Breast epithelium (tissue), 3 donors: Measurements from ENCODE around the gene SHLD1.

Experiments used
- POLR2A ChIP-seq: fragments of 450-650 bp; IDR thresholded peaks from one replicate; pipeline ENCODE4 v1.6.1; 2016; ENCODE audit warnings: antibody characterized with exemption, mild to moderate bottlenecking, moderate library complexity
- POLR2AphosphoS5 ChIP-seq, 3 donors: sonication (generic); formaldehyde crosslinking; IDR thresholded peaks; one replicate each; pipeline ENCODE4 v1.6.1; 2017; ENCODE audit warnings: antibody characterized with exemption in 3 of 3
- TF ChIP-seq, protein P1 (sequence below), 3 donors: fragments of 450-650 bp; IDR thresholded peaks; one replicate each; pipeline ENCODE4 v1.5.1; 2016 to 2017; ENCODE audit warnings: antibody characterized with exemption in 3 of 3, mild to moderate bottlenecking in 3 of 3, moderate library complexity in 3 of 3

- TF ChIP-seq, protein P1, sequence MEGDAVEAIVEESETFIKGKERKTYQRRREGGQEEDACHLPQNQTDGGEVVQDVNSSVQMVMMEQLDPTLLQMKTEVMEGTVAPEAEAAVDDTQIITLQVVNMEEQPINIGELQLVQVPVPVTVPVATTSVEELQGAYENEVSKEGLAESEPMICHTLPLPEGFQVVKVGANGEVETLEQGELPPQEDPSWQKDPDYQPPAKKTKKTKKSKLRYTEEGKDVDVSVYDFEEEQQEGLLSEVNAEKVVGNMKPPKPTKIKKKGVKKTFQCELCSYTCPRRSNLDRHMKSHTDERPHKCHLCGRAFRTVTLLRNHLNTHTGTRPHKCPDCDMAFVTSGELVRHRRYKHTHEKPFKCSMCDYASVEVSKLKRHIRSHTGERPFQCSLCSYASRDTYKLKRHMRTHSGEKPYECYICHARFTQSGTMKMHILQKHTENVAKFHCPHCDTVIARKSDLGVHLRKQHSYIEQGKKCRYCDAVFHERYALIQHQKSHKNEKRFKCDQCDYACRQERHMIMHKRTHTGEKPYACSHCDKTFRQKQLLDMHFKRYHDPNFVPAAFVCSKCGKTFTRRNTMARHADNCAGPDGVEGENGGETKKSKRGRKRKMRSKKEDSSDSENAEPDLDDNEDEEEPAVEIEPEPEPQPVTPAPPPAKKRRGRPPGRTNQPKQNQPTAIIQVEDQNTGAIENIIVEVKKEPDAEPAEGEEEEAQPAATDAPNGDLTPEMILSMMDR (IDR thresholded peaks at IDR 0.05) = no peak
- TF ChIP-seq POLR2AphosphoS5 (IDR thresholded peaks at IDR 0.05) (no peak), POLR2A (no peak)
Observed at GRCh38 chr20:5719861-5720403, 30.3 kb upstream of the SHLD1 start.
